Fibroblast of lung (primary cell): ENCODE results near the gene RNF20. TPM values are rescaled to one million over a fixed set of nuclear protein-coding genes. Genes with fewer than 3 reads are reported as not detected.

ENCODE experiments used
- DNase-seq, 2 donors: peaks; one replicate each; pipeline versions ENCODE4 v3.0.0 to v3.0.0-alpha.2; 2010; ENCODE audit warnings: low read depth in 2 of 2
- H2AFZ ChIP-seq: 2 replicates; pipeline ENCODE4 v1.5.1; 2012; ENCODE audit warnings: low read length, control low read depth, inconsistent platforms
- H3K27ac ChIP-seq: 2 replicates; pipeline ENCODE4 v1.5.1; 2011; ENCODE audit warnings: low read length, control low read depth; ENCODE audit not compliant: insufficient read depth
- H3K27me3 ChIP-seq: 2 replicates; pipeline ENCODE4 v1.5.1; 2011; ENCODE audit warnings: mild to moderate bottlenecking, low read length; ENCODE audit not compliant: control insufficient read depth, insufficient read depth
- H3K36me3 ChIP-seq: 2 replicates; pipeline ENCODE4 v1.5.1; 2011; ENCODE audit warnings: low read length; ENCODE audit not compliant: control insufficient read depth, insufficient read depth
- H3K4me1 ChIP-seq: 2 replicates; pipeline ENCODE4 v1.5.1; 2011; ENCODE audit warnings: low read length; ENCODE audit not compliant: control insufficient read depth, insufficient read depth; ENCODE audit errors: extremely low read depth
- H3K4me2 ChIP-seq: 2 replicates; pipeline ENCODE4 v1.5.1; 2011; ENCODE audit warnings: low read length, control low read depth; ENCODE audit not compliant: insufficient read depth; ENCODE audit errors: extremely low read depth
- H3K4me3 ChIP-seq, 4 experiments: fragments of 200-600 bp in 1 of 4; sonication (generic) in 1 of 4; replicated peaks in 1 of 4; 2 replicates each; pipeline ENCODE4 v1.5.1; 2011 to 2016; ENCODE audit warnings: low read length in 4 of 4, low read depth in 3 of 4, mild to moderate bottlenecking in 3 of 4, control low read depth in 2 of 4, inconsistent platforms in 1 of 4, mixed read lengths in 1 of 4; ENCODE audit not compliant: insufficient read depth in 1 of 4; ENCODE audit errors: control extremely low read depth in 1 of 4
- H3K79me2 ChIP-seq: 2 replicates; pipeline ENCODE4 v1.5.1; 2012; ENCODE audit warnings: mild to moderate bottlenecking, low read length, inconsistent platforms; ENCODE audit not compliant: control insufficient read depth, insufficient read depth
- H3K9ac ChIP-seq: 2 replicates; pipeline ENCODE4 v1.5.1; 2011; ENCODE audit warnings: mild to moderate bottlenecking, low read length, control low read depth; ENCODE audit not compliant: insufficient read depth
- H3K9me3 ChIP-seq: 2 replicates; pipeline ENCODE4 v1.5.1; 2012; ENCODE audit warnings: low read depth, low read length; ENCODE audit not compliant: control insufficient read depth, insufficient read depth
- H4K20me1 ChIP-seq: 2 replicates; pipeline ENCODE4 v1.5.1; 2011; ENCODE audit warnings: low read length; ENCODE audit not compliant: control insufficient read depth, insufficient read depth; ENCODE audit errors: extremely low read depth
- CTCF ChIP-seq, 2 donors: IDR thresholded peaks in 1 of 2; conservative IDR thresholded peaks in 1 of 2; 1 replicate in 1 of 2; 2 replicates in 1 of 2; pipeline ENCODE4 v1.5.1; 2011 to 2012; ENCODE audit warnings: low read length in 2 of 2, control low read depth in 1 of 2, inconsistent platforms in 1 of 2, low read depth in 1 of 2, mild to moderate bottlenecking in 1 of 2
- EZH2 ChIP-seq: IDR thresholded peaks from 2 replicates; pipeline ENCODE4 v1.5.1; 2012; ENCODE audit warnings: low read length, control low read depth, mild to moderate bottlenecking; ENCODE audit errors: missing control alignments
- polyA plus RNA-seq, 2 donors: library from polyadenylated mRNA; depleted of rRNA in 1 of 2; stranded (reverse) in 1 of 2; unstranded in 1 of 2; fragments of >200 nt; gene quantifications; 2 replicates each; pipeline ENCODE4 v1.2.1, GENCODE V29; 2011 to 2012; ENCODE audit warnings: missing spikeins in 1 of 2
- total RNA-seq: library from RNA; depleted of rRNA; stranded (reverse); fragments of >200 nt; gene quantifications from 2 replicates; pipeline ENCODE4 v1.2.1, GENCODE V29; 2014

The RNF20 gene
- total and polyA plus RNA-seq, 2 donors (not counting 1 experiment from before 2014, with no cell fraction given): 23.0 to 29.6 TPM

DNA sequence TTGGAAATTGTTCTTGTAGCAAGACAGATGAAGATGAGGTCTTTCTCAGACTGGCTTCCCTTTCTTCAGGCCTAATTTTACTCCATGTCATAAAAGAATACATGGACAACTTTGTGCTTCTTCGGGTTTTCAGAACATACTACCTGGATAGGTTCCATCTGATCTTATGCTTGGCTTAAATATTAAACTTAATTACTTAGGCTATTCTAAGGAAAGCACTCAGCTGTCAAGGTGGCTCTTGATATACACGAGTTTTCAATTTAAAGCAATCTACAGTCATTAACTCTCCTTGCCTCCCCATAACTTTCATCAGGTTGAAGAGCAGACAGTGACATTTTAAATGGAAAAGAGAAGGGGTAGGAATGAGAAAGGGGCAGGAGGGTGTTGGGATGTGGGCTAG lies 70.6 kb downstream of the RNF20 start:
- H3K27ac ChIP-seq: no peak overlapping the region
- H3K9me3 ChIP-seq: no peaks in the 10 kb centered on the region
- H4K20me1 ChIP-seq: no peaks in the 10 kb centered on the region
- no peak overlapping the region for H3K9ac ChIP-seq
- H3K4me1 ChIP-seq: no peaks in the 10 kb centered on the region
- H2AFZ ChIP-seq: no peak overlapping the region
- H3K27me3 ChIP-seq: no peaks in the 10 kb centered on the region
- no peak for DNase-seq
- H3K36me3 ChIP-seq: no peaks in the 10 kb centered on the region
- H3K79me2 ChIP-seq: no peaks in the 10 kb centered on the region
- no peak overlapping the region for H3K4me2 ChIP-seq
- no peak for TF ChIP-seq CTCF (conservative IDR thresholded peaks at IDR 0.05 in 1 of 2, IDR thresholded peaks at IDR 0.05 in 1 of 2; ENCODE audit: low read depth in 1 of 2, low read length in 2 of 2)
- no peak for TF ChIP-seq EZH2
- no peak overlapping the region for H3K4me3 ChIP-seq

GRCh38 chr9:101605547-101605946 lies 71.9 kb downstream of the RNF20 start:
- Histone ChIP-seq H3K79me2 (no peaks in the 10 kb centered on the region), H2AFZ (no peak overlapping the region), H3K9ac (no peak overlapping the region), H3K4me2 (no peak overlapping the region), H3K4me3 (no peak overlapping the region), H3K27ac (no peak overlapping the region), H3K4me1 (no peaks in the 10 kb centered on the region), H3K9me3 (no peaks in the 10 kb centered on the region), H4K20me1 (no peaks in the 10 kb centered on the region), H3K36me3 (no peaks in the 10 kb centered on the region), H3K27me3 (no peaks in the 10 kb centered on the region)
- no peak for DNase-seq
- TF ChIP-seq CTCF (conservative IDR thresholded peaks at IDR 0.05 in 1 of 2, IDR thresholded peaks at IDR 0.05 in 1 of 2; ENCODE audit: low read depth in 1 of 2, low read length in 2 of 2): no peak
- no peak for TF ChIP-seq EZH2

Other genes starting within 250 kb of the RNF20 start
- not detected in 2 replicates for gene BAAT, start 148.8 kb upstream of the RNF20 start, total RNA-seq
- gene BAAT, start 148.8 kb upstream of the RNF20 start, polyA plus RNA-seq: 0.02 and 0.03 TPM in 2 replicates
- 12.2 and 14.6 TPM in 2 replicates for gene MRPL50, start 135.2 kb upstream of the RNF20 start, total RNA-seq
- gene MRPL50, start 135.2 kb upstream of the RNF20 start, polyA plus RNA-seq: 11.8 and 13.2 TPM in 2 replicates
- gene ZNF189, start 135.0 kb upstream of the RNF20 start, total RNA-seq: 19.3 and 21.8 TPM in 2 replicates
- gene ZNF189, start 135.0 kb upstream of the RNF20 start, polyA plus RNA-seq: 6.6 and 8.7 TPM in 2 replicates
- not detected in 2 replicates for gene ALDOB, start 98.1 kb upstream of the RNF20 start, total RNA-seq
- not detected in 2 replicates for gene ALDOB, start 98.1 kb upstream of the RNF20 start, polyA plus RNA-seq
- not detected in 2 replicates for gene PPP3R2, start 61.1 kb downstream of the RNF20 start, total RNA-seq
- gene PPP3R2, start 61.1 kb downstream of the RNF20 start, polyA plus RNA-seq: not detected in 2 replicates
- not detected in 2 replicates for gene GRIN3A, start 204.8 kb downstream of the RNF20 start, total RNA-seq
- gene GRIN3A, start 204.8 kb downstream of the RNF20 start, polyA plus RNA-seq: not detected in 2 replicates